Measurements from ENCODE around the gene ANKS1B.

GRCh38 chr12:98863167-98863566, 1121.6 kb downstream of the ANKS1B start:
- TF ChIP-seq POLR2AphosphoS5 (IDR thresholded peaks at IDR 0.05) = no peak
- no peak for TF ChIP-seq CTCF (IDR thresholded peaks at IDR 0.05)

Data from suprapubic skin (tissue), 3 donors.